GM04503 (cell line): ENCODE results near the gene SEC11A.
"Not testable (repeated sequence)": the region's sequence is repeated elsewhere in the genome, so short reads cannot be mapped to it uniquely, and the experiment has no call there.

ENCODE experiments used
- DNase-seq: peaks from one replicate; pipeline ENCODE4 v3.0.0-alpha.2; 2012; ENCODE audit warnings: low read depth

SEC11A gene

GRCh38 chr15:84641871-84642270 is 74.1 kb downstream of the SEC11A start:
- DNase-seq, result not testable (repeated sequence)

- DNase-seq, result no peak
These were observed 77.8 kb downstream of the SEC11A start for GRCh38 chr15:84638103-84638502.

GRCh38 chr15:84634228-84634837 is 81.6 kb downstream of the SEC11A start:
- no peak for DNase-seq

GRCh38 chr15:84633311-84634227 is 82.4 kb downstream of the SEC11A start:
- no peak for DNase-seq

- no peak for DNase-seq
These were observed 84.2 kb downstream of the SEC11A start for GRCh38 chr15:84631706-84632272.

GRCh38 chr15:84629033-84629432 is 86.9 kb downstream of the SEC11A start:
- DNase-seq, result no peak

GRCh38 chr15:84625123-84625522 is 90.8 kb downstream of the SEC11A start:
- no peak for DNase-seq

GRCh38 chr15:84624359-84624758 is 91.6 kb downstream of the SEC11A start:
- no peak for DNase-seq

GRCh38 chr15:84621358-84621979 is 94.5 kb downstream of the SEC11A start:
- DNase-seq, result no peak

- no peak for DNase-seq
These were observed 95.3 kb downstream of the SEC11A start for GRCh38 chr15:84620626-84621025.
